ENCODE results near the gene NRIP1.
A peak's percentile ranks its signal among the peaks of the same experiment; 100 is the strongest.

NRIP1 gene

GRCh38 chr21:15063814-15064575, 805 bp downstream of the NRIP1 start:
- no peak for DNase-seq (ENCODE audit: low spot score)

GRCh38 chr21:15063081-15063813, 1.6 kb downstream of the NRIP1 start:
- no peak for DNase-seq (ENCODE audit: low spot score)

GRCh38 chr21:15062606-15062965, 2.2 kb downstream of the NRIP1 start:
- no peak for DNase-seq (ENCODE audit: low spot score)

- DNase-seq (ENCODE audit: low spot score) = no peak
Measured at GRCh38 chr21:15061747-15062605, 2.8 kb downstream of the NRIP1 start.

- no peak for DNase-seq (ENCODE audit: low spot score)
Measured at GRCh38 chr21:15061279-15061678, 3.5 kb downstream of the NRIP1 start.

- DNase-seq (ENCODE audit: low spot score) = no peak
Measured at GRCh38 chr21:15060543-15061175, 4.1 kb downstream of the NRIP1 start.

- DNase-seq (ENCODE audit: low spot score) = no peak
Measured at GRCh38 chr21:15059397-15059796, 5.4 kb downstream of the NRIP1 start.

- DNase-seq (ENCODE audit: low spot score) = peak; percentile 35
Measured at GRCh38 chr21:15058854-15059263, 5.9 kb downstream of the NRIP1 start.

DNA sequence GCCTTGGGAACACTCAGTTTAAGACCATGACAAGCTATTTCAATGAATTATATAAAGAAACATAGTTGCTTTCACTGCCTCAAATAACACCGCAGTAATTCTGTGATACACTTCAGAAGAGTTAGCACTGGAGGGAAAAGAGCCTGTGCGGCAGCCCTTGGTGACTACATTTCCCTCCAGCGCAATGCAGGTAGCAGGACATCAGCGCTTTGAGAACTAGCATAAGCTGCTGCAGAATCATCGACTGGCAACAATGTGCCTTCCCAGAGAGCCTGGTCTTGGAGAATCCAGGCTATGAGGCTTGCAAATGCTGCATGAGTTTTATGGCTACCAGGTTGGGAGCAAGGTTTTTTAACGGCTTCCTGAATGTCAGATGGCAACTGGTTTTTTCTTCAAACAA, 7.5 kb downstream of the NRIP1 start:
- DNase-seq (ENCODE audit: low spot score) = no peak

DNA sequence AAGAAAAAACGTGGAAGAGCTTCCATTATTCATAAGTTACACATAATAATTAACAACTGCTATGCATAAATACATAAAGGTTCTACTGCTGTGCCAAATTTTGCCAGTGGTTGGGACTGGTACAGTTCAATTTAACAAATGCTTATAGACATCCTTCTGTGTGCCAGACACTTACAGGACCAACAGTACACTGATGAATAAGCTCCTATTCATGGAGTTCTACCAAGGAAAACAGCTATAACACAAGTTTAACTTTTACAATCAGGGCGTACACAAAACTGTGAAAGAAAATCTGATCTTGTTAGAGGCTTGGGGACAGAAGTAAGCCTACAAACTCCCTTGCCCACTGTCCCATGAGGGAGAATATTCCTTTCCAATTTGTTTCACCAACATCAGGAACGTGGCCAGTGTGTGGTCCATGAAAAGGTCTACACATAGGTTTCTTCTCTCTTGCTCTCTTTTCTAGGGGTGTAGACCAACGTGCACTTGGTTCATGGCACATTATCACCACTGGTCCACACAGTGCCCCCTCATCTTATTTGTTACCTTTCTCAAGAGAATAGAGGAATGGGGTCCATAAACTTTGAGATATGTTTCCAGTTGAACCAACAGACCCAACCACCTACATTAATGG, 10.1 kb downstream of the NRIP1 start:
- peak; percentile 59 for DNase-seq (ENCODE audit: low spot score)

GRCh38 chr21:15054089-15054488, 10.7 kb downstream of the NRIP1 start:
- no peak for DNase-seq (ENCODE audit: low spot score)

DNA sequence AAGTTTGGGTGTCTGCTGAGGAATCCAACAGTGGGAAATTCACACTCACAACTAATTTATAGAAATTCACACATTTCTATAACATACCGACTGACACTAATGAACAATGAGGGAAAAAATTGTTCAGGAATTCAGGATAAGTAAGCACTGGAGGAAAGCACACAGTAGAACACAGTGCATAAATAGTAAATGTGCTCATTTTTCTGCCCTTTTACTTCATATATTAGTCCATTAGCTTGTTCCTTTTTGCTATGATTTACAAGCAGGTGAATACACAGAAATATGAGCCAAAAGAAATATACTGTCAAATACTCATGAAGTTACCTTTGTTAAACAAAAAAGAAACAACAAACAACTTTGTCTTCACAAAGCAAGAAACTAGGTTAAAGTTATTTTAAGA, 11.3 kb downstream of the NRIP1 start:
- DNase-seq (ENCODE audit: low spot score) = no peak

GRCh38 chr21:15052459-15052763, 12.4 kb downstream of the NRIP1 start:
- no peak for DNase-seq (ENCODE audit: low spot score)

- DNase-seq (ENCODE audit: low spot score) = no peak
Measured at GRCh38 chr21:15051644-15052458, 12.9 kb downstream of the NRIP1 start.

DNA sequence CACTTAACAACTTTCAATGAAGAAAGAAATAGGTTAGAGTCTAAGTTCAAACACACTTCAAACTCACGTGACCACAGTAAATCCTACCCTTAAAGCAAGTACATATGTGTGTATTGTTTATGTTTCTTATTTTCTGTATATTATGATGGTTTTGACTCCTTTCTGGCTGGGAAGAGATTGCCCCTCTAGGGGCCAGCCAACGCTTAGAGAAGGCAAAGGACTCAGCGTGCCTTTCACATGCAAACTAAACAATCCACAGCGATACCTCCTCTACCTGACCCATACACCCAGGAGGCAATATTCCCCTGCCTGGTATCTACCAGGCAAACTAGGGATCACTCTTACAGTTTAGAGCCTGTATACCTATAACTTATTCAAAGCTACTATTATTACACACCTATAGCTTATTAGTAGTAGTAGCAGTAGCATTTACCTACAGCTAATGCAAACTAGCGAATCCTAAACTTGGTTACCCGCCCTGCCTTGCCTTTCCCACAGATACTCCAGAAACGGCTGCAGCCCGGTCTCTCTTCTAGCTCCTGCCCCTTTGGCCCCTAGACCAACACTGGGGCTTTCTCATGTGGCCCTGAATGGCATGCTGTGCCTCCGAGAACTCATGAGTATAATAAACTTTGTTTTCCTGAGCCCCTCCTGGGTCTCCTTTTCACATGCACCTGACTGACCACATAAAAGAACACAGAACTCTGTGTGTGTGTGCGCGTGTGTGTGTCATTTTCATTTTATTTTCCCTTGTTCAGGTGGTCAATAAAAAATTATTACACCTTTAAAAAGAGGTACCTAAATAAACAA, 14.0 kb downstream of the NRIP1 start:
- DNase-seq (ENCODE audit: low spot score) = no peak

DNA sequence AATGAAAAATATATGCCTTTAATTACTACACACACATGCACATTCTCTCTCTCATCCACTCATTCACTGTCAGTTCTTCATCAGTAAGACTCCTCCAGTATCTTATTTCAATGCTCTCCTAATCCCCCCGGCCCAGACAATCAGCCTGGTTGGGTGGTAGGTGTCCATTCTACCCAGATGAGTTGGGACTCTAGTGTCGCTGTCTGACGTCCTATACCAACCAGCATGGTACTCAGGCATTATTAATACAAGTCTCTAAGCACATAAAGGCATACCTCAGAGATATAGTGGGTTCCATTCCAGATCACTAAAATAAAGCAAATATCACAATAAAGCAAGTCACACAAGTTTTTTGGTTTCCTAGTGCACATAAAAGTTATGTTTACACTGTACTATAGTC, 19.8 kb downstream of the NRIP1 start:
- no peak for DNase-seq (ENCODE audit: low spot score)

GRCh38 chr21:15042531-15042930, 22.3 kb downstream of the NRIP1 start:
- no peak for DNase-seq (ENCODE audit: low spot score)

DNA sequence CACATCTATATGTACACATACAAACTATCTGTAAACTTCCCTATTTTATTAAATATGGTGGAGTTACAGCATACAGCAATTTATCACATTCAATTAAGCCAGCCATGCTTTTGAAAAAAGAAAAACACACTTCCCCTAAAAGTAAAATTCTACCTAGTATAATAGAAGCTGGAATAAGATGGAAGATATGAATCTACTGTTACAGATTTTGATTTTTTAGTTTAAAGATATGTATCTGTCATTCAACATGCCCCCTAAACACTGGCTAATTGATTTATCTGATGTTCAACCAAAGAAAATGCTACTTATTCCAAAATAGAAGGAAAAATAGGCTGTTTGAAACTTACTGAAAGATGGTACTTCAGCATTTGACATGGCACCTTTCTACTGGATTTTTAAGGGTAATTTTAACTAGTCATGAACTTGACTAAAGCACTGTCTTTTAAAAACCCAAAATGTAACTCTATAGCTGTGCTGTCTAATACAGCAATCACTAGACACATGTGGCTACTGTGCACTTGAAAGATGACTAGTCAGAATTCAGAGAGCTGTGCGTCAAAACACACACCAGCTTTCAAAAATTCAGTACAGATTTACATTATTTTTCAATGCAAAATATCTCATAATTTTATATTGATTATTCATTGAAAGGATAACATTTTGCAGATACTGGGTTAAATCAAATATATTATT, 25.0 kb downstream of the NRIP1 start:
- no peak for DNase-seq (ENCODE audit: low spot score)

GRCh38 chr21:15037900-15038293, 26.9 kb downstream of the NRIP1 start:
- no peak for DNase-seq (ENCODE audit: low spot score)

All from pons (tissue), 1 donor.